Panc1 (cell line): ENCODE results near the gene NCS1. TPM values are rescaled to one million over a fixed set of nuclear protein-coding genes. Genes with fewer than 3 reads are reported as not detected.

Experiments used
- ATAC-seq: fragments of 200-7000 bp; cut with Tn5 transposase; 2 replicates; pipeline ENCODE4 v1.9.1; 2020; ENCODE audit warnings: mild to moderate bottlenecking, moderate library complexity
- BruUV-seq: library from RNA; stranded (reverse); fragments of 400-500 nt; replicated peaks from 2 replicates; lab custom pipeline; 2021; lab: Mats Ljungman, UMichigan
- CTCF ChIA-PET: fragments of 300-600 bp; sonication (Branson Sonifier 250); formaldehyde crosslinking; loops from one replicate; lab custom pipeline; 2022; ENCODE audit warnings: antibody characterized with exemption; lab: Charles Lee
- POLR2A ChIA-PET: fragments of 300-600 bp; sonication (Branson Sonifier 250); formaldehyde crosslinking; loops from one replicate; lab custom pipeline; 2022; ENCODE audit warnings: antibody characterized with exemption; lab: Charles Lee
- DNase-seq: peaks from one replicate; pipeline ENCODE4 v3.0.0-alpha.2; 2010; ENCODE audit warnings: low read depth, low spot score
- H3K27ac ChIP-seq: 2 replicates; pipeline ENCODE4 v1.5.1; 2011; ENCODE audit warnings: mild to moderate bottlenecking, low read length, inconsistent platforms
- H3K27me3 ChIP-seq: fragments of 200-500 bp; sonication (Bioruptor generic); 2 replicates; pipeline ENCODE4 v1.6.0; 2014; ENCODE audit warnings: low read length, inconsistent platforms; ENCODE audit not compliant: control insufficient read depth, insufficient read depth
- H3K36me3 ChIP-seq: fragments of 200-500 bp; sonication (Bioruptor generic); 2 replicates; pipeline ENCODE4 v1.5.1; 2014; ENCODE audit warnings: inconsistent platforms, mild to moderate bottlenecking, low read length, moderate library complexity; ENCODE audit not compliant: control insufficient read depth, insufficient read depth
- H3K4me1 ChIP-seq: 2 replicates; pipeline ENCODE4 v1.5.1; 2011; ENCODE audit warnings: inconsistent platforms, mild to moderate bottlenecking, low read length, moderate library complexity; ENCODE audit not compliant: control insufficient read depth, insufficient read depth
- H3K4me3 ChIP-seq, 2 experiments: 2 replicates each; pipeline ENCODE4 v1.5.1; 2011 to 2012; ENCODE audit warnings: low read depth in 2 of 2, low read length in 2 of 2, mild to moderate bottlenecking in 2 of 2, inconsistent platforms in 1 of 2, moderate library complexity in 1 of 2
- H3K9me3 ChIP-seq: fragments of 200-500 bp; sonication (Bioruptor generic); 2 replicates; pipeline ENCODE4 v1.5.1; 2014; ENCODE audit warnings: low read depth, mild to moderate bottlenecking, inconsistent platforms, low read length, moderate library complexity; ENCODE audit not compliant: control insufficient read depth, insufficient read depth
- POLR2AphosphoS5 ChIP-seq: IDR thresholded peaks from 2 replicates; pipeline ENCODE4 v1.6.1; 2012; ENCODE audit warnings: mild to moderate bottlenecking, low read depth, low read length, moderate library complexity
- SIN3A ChIP-seq: IDR thresholded peaks from 2 replicates; pipeline ENCODE4 v1.6.1; 2012; ENCODE audit warnings: low read depth, mild to moderate bottlenecking, low read length, moderate library complexity, borderline replicate concordance; ENCODE audit not compliant: insufficient read depth
- TCF7L2 ChIP-seq: IDR thresholded peaks from 2 replicates; pipeline ENCODE4 v1.6.1; 2011; ENCODE audit warnings: mild to moderate bottlenecking, low read depth, low read length, inconsistent platforms
- in situ Hi-C: cut with HindIII; loops from 2 replicates; pipeline ENCODE4 v1.10.0; 2016; ENCODE audit warnings: low sequenced_read_pairs, low pct_unique_long_range_greater_than_20kb
- intact Hi-C: fragments of 100-400 bp; cut with micrococcal nuclease; formaldehyde crosslinking; loops from one replicate; pipeline ENCODE4 v1.10.0; 2022; ENCODE audit not compliant: unreplicated experiment
- total RNA-seq: library from RNA; stranded (reverse); gene quantifications from one replicate; pipeline ENCODE4 v1.2.1, GENCODE V29; 2021; ENCODE audit not compliant: unreplicated experiment
- TF ChIP-seq, protein P1 (sequence below): fragments of 450-650 bp; IDR thresholded peaks from 2 replicates; pipeline ENCODE4 v1.5.1; 2017; ENCODE audit warnings: mild to moderate bottlenecking
- TF ChIP-seq, protein P2 (sequence below), 2 experiments: IDR thresholded peaks; 2 replicates each; pipeline ENCODE4 v1.6.1; 2011 to 2012; ENCODE audit warnings: low read depth in 2 of 2, control low read depth in 1 of 2, low read length in 1 of 2, mild to moderate bottlenecking in 1 of 2, moderate library complexity in 1 of 2; ENCODE audit not compliant: insufficient read depth in 1 of 2

Gene NCS1
- total RNA-seq, 1 experiment from 2014 or later, result 31.6 TPM

- Histone ChIP-seq H3K27me3 (no peaks in the 10 kb centered on the region), H3K4me3 (no peak overlapping the region), H3K4me1 (no peaks in the 10 kb centered on the region), H3K9me3 (no peaks in the 10 kb centered on the region), H3K36me3 (no peaks in the 10 kb centered on the region), H3K27ac (no peak overlapping the region)
- intact Hi-C loops (no loop called here), in situ Hi-C loops (no loop called here)
- DNase-seq, result no peak
- no TSS peak for BruUV-seq
- TF ChIP-seq, protein P1, sequence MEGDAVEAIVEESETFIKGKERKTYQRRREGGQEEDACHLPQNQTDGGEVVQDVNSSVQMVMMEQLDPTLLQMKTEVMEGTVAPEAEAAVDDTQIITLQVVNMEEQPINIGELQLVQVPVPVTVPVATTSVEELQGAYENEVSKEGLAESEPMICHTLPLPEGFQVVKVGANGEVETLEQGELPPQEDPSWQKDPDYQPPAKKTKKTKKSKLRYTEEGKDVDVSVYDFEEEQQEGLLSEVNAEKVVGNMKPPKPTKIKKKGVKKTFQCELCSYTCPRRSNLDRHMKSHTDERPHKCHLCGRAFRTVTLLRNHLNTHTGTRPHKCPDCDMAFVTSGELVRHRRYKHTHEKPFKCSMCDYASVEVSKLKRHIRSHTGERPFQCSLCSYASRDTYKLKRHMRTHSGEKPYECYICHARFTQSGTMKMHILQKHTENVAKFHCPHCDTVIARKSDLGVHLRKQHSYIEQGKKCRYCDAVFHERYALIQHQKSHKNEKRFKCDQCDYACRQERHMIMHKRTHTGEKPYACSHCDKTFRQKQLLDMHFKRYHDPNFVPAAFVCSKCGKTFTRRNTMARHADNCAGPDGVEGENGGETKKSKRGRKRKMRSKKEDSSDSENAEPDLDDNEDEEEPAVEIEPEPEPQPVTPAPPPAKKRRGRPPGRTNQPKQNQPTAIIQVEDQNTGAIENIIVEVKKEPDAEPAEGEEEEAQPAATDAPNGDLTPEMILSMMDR, result no peak
- no peak for TF ChIP-seq SIN3A
- TF ChIP-seq POLR2AphosphoS5, result no peak
- TF ChIP-seq, protein P2, sequence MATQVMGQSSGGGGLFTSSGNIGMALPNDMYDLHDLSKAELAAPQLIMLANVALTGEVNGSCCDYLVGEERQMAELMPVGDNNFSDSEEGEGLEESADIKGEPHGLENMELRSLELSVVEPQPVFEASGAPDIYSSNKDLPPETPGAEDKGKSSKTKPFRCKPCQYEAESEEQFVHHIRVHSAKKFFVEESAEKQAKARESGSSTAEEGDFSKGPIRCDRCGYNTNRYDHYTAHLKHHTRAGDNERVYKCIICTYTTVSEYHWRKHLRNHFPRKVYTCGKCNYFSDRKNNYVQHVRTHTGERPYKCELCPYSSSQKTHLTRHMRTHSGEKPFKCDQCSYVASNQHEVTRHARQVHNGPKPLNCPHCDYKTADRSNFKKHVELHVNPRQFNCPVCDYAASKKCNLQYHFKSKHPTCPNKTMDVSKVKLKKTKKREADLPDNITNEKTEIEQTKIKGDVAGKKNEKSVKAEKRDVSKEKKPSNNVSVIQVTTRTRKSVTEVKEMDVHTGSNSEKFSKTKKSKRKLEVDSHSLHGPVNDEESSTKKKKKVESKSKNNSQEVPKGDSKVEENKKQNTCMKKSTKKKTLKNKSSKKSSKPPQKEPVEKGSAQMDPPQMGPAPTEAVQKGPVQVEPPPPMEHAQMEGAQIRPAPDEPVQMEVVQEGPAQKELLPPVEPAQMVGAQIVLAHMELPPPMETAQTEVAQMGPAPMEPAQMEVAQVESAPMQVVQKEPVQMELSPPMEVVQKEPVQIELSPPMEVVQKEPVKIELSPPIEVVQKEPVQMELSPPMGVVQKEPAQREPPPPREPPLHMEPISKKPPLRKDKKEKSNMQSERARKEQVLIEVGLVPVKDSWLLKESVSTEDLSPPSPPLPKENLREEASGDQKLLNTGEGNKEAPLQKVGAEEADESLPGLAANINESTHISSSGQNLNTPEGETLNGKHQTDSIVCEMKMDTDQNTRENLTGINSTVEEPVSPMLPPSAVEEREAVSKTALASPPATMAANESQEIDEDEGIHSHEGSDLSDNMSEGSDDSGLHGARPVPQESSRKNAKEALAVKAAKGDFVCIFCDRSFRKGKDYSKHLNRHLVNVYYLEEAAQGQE (IDR thresholded peaks at IDR 0.05; ENCODE audit: insufficient read depth in 1 of 2, low read depth in 2 of 2, low read length in 1 of 2), result no peak
- TF ChIP-seq TCF7L2, result no peak
- ChIA-PET POLR2A (no interaction called here), CTCF (no interaction called here)
- no peak for ATAC-seq
These were observed 33.0 kb upstream of the NCS1 start for GRCh38 chr9:130139251-130139650.

DNA sequence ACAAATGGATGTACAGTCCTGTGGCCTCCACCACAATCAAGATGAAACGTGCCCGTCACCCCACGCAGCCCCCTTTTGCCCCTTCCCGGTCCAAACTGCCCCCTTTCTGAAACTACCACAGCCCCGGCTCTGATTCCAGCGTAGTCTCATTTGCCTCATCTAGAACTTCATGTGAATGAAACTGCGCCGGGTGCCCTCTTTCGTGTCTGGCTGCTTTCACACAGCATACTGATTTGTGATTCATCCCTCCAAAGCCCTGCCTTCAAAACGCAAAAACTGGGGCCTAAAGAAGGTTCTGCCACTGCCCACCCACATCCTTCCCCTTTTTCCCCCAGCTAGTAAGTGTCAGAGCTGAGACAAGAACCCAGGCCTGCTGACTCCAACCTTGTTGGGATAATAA is 31.5 kb upstream of the NCS1 start:
- POLR2A ChIA-PET, result no interaction called here
- Histone ChIP-seq H3K4me1 (no peaks in the 10 kb centered on the region), H3K4me3 (no peak overlapping the region), H3K27me3 (no peaks in the 10 kb centered on the region), H3K9me3 (no peaks in the 10 kb centered on the region), H3K27ac (no peak overlapping the region), H3K36me3 (no peaks in the 10 kb centered on the region)
- intact Hi-C loops, result no loop called here
- CTCF ChIA-PET, result no interaction called here
- ATAC-seq, result no peak
- no TSS peak for BruUV-seq
- in situ Hi-C loops, result no loop called here
- TF ChIP-seq TCF7L2 (no peak), POLR2AphosphoS5 (no peak), SIN3A (no peak)
- TF ChIP-seq, protein P1, result no peak
- TF ChIP-seq, protein P2 (IDR thresholded peaks at IDR 0.05; ENCODE audit: insufficient read depth in 1 of 2, low read depth in 2 of 2, low read length in 1 of 2), result no peak
- no peak for DNase-seq
